ENCODE results near the gene CPAMD8.

DNA sequence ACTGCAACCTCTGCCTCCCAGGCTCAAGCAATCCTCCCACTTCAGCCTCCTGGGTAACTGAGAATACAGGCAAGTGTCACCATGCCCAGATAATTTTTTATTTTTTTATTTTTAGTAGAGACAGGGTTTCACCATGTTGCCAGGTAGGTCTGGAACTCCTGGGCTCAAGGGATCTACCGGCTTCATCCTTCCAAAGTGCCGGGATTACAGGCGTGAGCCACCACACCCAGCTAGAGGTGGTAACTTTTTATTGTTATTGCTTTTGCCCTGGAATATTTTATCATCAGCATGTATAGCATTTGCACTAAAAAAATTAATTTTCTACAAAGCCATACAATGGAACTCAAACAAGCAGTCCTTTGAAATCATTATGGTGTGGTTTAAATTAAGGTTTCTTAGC, 34.6 kb upstream of the CPAMD8 start:
- TF ChIP-seq, protein P1, sequence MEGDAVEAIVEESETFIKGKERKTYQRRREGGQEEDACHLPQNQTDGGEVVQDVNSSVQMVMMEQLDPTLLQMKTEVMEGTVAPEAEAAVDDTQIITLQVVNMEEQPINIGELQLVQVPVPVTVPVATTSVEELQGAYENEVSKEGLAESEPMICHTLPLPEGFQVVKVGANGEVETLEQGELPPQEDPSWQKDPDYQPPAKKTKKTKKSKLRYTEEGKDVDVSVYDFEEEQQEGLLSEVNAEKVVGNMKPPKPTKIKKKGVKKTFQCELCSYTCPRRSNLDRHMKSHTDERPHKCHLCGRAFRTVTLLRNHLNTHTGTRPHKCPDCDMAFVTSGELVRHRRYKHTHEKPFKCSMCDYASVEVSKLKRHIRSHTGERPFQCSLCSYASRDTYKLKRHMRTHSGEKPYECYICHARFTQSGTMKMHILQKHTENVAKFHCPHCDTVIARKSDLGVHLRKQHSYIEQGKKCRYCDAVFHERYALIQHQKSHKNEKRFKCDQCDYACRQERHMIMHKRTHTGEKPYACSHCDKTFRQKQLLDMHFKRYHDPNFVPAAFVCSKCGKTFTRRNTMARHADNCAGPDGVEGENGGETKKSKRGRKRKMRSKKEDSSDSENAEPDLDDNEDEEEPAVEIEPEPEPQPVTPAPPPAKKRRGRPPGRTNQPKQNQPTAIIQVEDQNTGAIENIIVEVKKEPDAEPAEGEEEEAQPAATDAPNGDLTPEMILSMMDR (IDR thresholded peaks at IDR 0.05; ENCODE audit: poor library complexity), result no peak
- TF ChIP-seq EZH2 (IDR thresholded peaks at IDR 0.05; ENCODE audit: borderline replicate concordance), result no peak
- TF ChIP-seq EZH2phosphoT487 (IDR thresholded peaks at IDR 0.05; ENCODE audit: low read depth, severe bottlenecking, unreplicated experiment), result no peak
